ENCODE measurements around the gene CGB7. TPM values are rescaled to one million over a fixed set of nuclear protein-coding genes. Genes with fewer than 3 reads are reported as not detected.

CGB7 gene
- total RNA-seq (not detected), total RNA-seq (0 to 0.08 (median 0) reads per million in 29 experiments)
- total RNA-seq (2013): not detected

- Histone ChIP-seq H3K36me3 (ENCODE audit: control insufficient read depth in 2 of 2, extremely low read depth in 1 of 2, insufficient read depth in 1 of 2, low read length in 1 of 2) (no peaks in the 10 kb centered on the region), H3K9me3 (no peaks in the 10 kb centered on the region), H3K4me1 (ENCODE audit: control insufficient read depth in 1 of 2, extremely low read depth in 1 of 2, insufficient read depth in 2 of 2, low read length in 2 of 2) (peaks cover 5 to 26% of the 10 kb centered on the region in 2 experiments), H3K4me3 (ENCODE audit: control insufficient read depth in 1 of 2, extremely low read depth in 1 of 2, low read length in 1 of 2) (peak within 1 kb of the TSS; percentile 48 to 60), H3K27ac (ENCODE audit: low read length) (no peak within 1 kb of the TSS), H3K27me3 (replicated peaks in 1 of 2; ENCODE audit: control insufficient read depth in 2 of 2, extremely low read depth in 1 of 2, insufficient read depth in 2 of 2, low read length in 1 of 2) (peaks cover 0 to 70% of the 10 kb centered on the region in 2 experiments)
- CTCF ChIA-PET: interaction anchor here in 1 of 2 donors (0.6 kb wide), 1 partner anchor 9 kb away, joined by 3 read pairs; no protein-coding TSS in a partner anchor
- POLR2A ChIA-PET: interaction anchor here in 1 of 2 donors (0.6 kb wide), 2 partner anchors 268 to 846 kb away, joined by 3 to 4 read pairs; no protein-coding TSS in a partner anchor
- H3K9me3 Mint-ChIP-seq: no peaks in the 10 kb centered on the region
- peak within 1 kb of the TSS in 1 of 2 donors; percentile 71 for H3K27ac Mint-ChIP-seq
- WGBS (ENCODE audit: insufficient coverage): 6% methylated on average over 31 of the region's 38 CpGs
- H3K36me3 Mint-ChIP-seq: peaks cover 3% of the 10 kb centered on the region
- peaks cover 19 to 21% (median 19%) of the 10 kb centered on the region in 3 donors for H3K4me1 Mint-ChIP-seq
- DNase-seq (peak in 10 of 35 experiments; percentile 17 to 43 (median 35)), ATAC-seq (replicated peaks in 1 of 4) (peak; percentile 13 to 45 (median 32))
- H3K4me3 Mint-ChIP-seq: peak within 1 kb of the TSS; percentile 82 to 94 (median 84)
- peaks cover 18 to 44% of the 10 kb centered on the region in 2 donors for H3K27me3 Mint-ChIP-seq
These were observed at the start of gene CGB7 for GRCh38 chr19:49057636-49058234. Gene CGB7, minus strand, starts transcription at chr19:49057749. Its CDS starts 2,374 bp downstream, at chr19:49055375.

- WGBS (ENCODE audit: insufficient coverage): 80% methylated on average over 11 of the region's 12 CpGs
- ChIA-PET CTCF (interaction anchor here (0.6 to 1.5 kb wide), 6 partner anchors 9 to 600 kb away, joined by 3 to 4 read pairs (median 4); partner anchors contain the start of gene RUVBL2 (in 1 of the 2)), POLR2A (interaction anchor here in 1 of 2 donors (0.6 kb wide), 1 partner anchor 16 kb away, joined by 16 read pairs; no protein-coding TSS in a partner anchor)
- Mint-ChIP-seq H3K4me3 (no peak overlapping the region), H3K36me3 (peaks cover 35% of the 10 kb centered on the region), H3K4me1 (peaks cover 5 to 9% (median 6%) of the 10 kb centered on the region in 3 donors), H3K27ac (peak overlapping the region in 1 of 2 donors; percentile 40), H3K27me3 (no peaks in the 10 kb centered on the region), H3K9me3 (no peaks in the 10 kb centered on the region)
- no peaks in the 10 kb centered on the region for H3K9me3 ChIP-seq
- ATAC-seq (replicated peaks in 1 of 4) (peak; percentile 75 to 76 (median 75)), DNase-seq (peak; percentile 32 to 81 (median 57))
- H3K4me1 ChIP-seq (ENCODE audit: control insufficient read depth in 1 of 2, extremely low read depth in 1 of 2, insufficient read depth in 2 of 2, low read length in 2 of 2): no peaks in the 10 kb centered on the region
- peaks cover 0 to 3% of the 10 kb centered on the region in 2 experiments for H3K27me3 ChIP-seq (replicated peaks in 1 of 2; ENCODE audit: control insufficient read depth in 2 of 2, extremely low read depth in 1 of 2, insufficient read depth in 2 of 2, low read length in 1 of 2)
- peaks cover 41 to 65% of the 10 kb centered on the region in 2 donors for H3K36me3 ChIP-seq (ENCODE audit: control insufficient read depth in 2 of 2, extremely low read depth in 1 of 2, insufficient read depth in 1 of 2, low read length in 1 of 2)
- H3K27ac ChIP-seq (ENCODE audit: low read length): no peak overlapping the region
- H3K4me3 ChIP-seq (ENCODE audit: control insufficient read depth in 1 of 2, extremely low read depth in 1 of 2, low read length in 1 of 2): no peak overlapping the region
These were observed 49.1 kb upstream of the CGB7 start for GRCh38 chr19:49106648-49107135.

GRCh38 chr19:49104229-49104864 is 46.8 kb upstream of the CGB7 start:
- H3K4me1 Mint-ChIP-seq: peaks cover 4 to 16% (median 7%) of the 10 kb centered on the region in 3 donors
- DNase-seq (no peak), ATAC-seq (replicated peaks in 1 of 4) (no peak)
- CTCF ChIA-PET: interaction anchor here in 1 of 2 donors (1.3 kb wide), 1 partner anchor 10 kb away, joined by 3 read pairs; the partner anchor contains the start of gene LIN7B
- no peaks in the 10 kb centered on the region for H3K27me3 Mint-ChIP-seq
- H3K4me3 Mint-ChIP-seq: no peak overlapping the region
- no peak overlapping the region for H3K27ac ChIP-seq (ENCODE audit: low read length)
- 92% methylated on average over 18 of the region's 30 CpGs for WGBS (ENCODE audit: insufficient coverage)
- peaks cover 0 to 3% of the 10 kb centered on the region in 2 experiments for H3K27me3 ChIP-seq (replicated peaks in 1 of 2; ENCODE audit: control insufficient read depth in 2 of 2, extremely low read depth in 1 of 2, insufficient read depth in 2 of 2, low read length in 1 of 2)
- POLR2A ChIA-PET: no interaction called here
- H3K4me3 ChIP-seq (ENCODE audit: control insufficient read depth in 1 of 2, extremely low read depth in 1 of 2, low read length in 1 of 2): no peak overlapping the region
- no peaks in the 10 kb centered on the region for H3K9me3 Mint-ChIP-seq
- H3K4me1 ChIP-seq (ENCODE audit: control insufficient read depth in 1 of 2, extremely low read depth in 1 of 2, insufficient read depth in 2 of 2, low read length in 2 of 2): no peaks in the 10 kb centered on the region
- peaks cover 46% of the 10 kb centered on the region for H3K36me3 Mint-ChIP-seq
- H3K36me3 ChIP-seq (ENCODE audit: control insufficient read depth in 2 of 2, extremely low read depth in 1 of 2, insufficient read depth in 1 of 2, low read length in 1 of 2): peaks cover 46 to 81% of the 10 kb centered on the region in 2 donors
- H3K9me3 ChIP-seq: no peaks in the 10 kb centered on the region
- H3K27ac Mint-ChIP-seq: no peak overlapping the region

GRCh38 chr19:49103331-49104085 is 46.0 kb upstream of the CGB7 start:
- H3K4me1 ChIP-seq (ENCODE audit: control insufficient read depth in 1 of 2, extremely low read depth in 1 of 2, insufficient read depth in 2 of 2, low read length in 2 of 2): no peaks in the 10 kb centered on the region
- H3K27me3 ChIP-seq (replicated peaks in 1 of 2; ENCODE audit: control insufficient read depth in 2 of 2, extremely low read depth in 1 of 2, insufficient read depth in 2 of 2, low read length in 1 of 2): peaks cover 0 to 3% of the 10 kb centered on the region in 2 experiments
- no peaks in the 10 kb centered on the region for H3K9me3 ChIP-seq
- H3K9me3 Mint-ChIP-seq: no peaks in the 10 kb centered on the region
- ChIA-PET POLR2A (no interaction called here), CTCF (no interaction called here)
- no peak overlapping the region for H3K27ac Mint-ChIP-seq
- H3K4me3 Mint-ChIP-seq: no peak overlapping the region
- peaks cover 44% of the 10 kb centered on the region for H3K36me3 Mint-ChIP-seq
- H3K27ac ChIP-seq (ENCODE audit: low read length): no peak overlapping the region
- H3K4me1 Mint-ChIP-seq: peaks cover 4 to 16% (median 7%) of the 10 kb centered on the region in 3 donors
- ATAC-seq (replicated peaks in 1 of 4): no peak
- 94% methylated on average over 6 of the region's 33 CpGs for WGBS (ENCODE audit: insufficient coverage)
- no peaks in the 10 kb centered on the region for H3K27me3 Mint-ChIP-seq
- H3K4me3 ChIP-seq (ENCODE audit: control insufficient read depth in 1 of 2, extremely low read depth in 1 of 2, low read length in 1 of 2): no peak overlapping the region
- no peak for DNase-seq
- peaks cover 53 to 81% of the 10 kb centered on the region in 2 donors for H3K36me3 ChIP-seq (ENCODE audit: control insufficient read depth in 2 of 2, extremely low read depth in 1 of 2, insufficient read depth in 1 of 2, low read length in 1 of 2)

- WGBS (ENCODE audit: insufficient coverage): 98% methylated on average over 8 of the region's 12 CpGs
- Histone ChIP-seq H3K4me3 (ENCODE audit: control insufficient read depth in 1 of 2, extremely low read depth in 1 of 2, low read length in 1 of 2) (no peak overlapping the region), H3K27ac (ENCODE audit: low read length) (no peak overlapping the region), H3K36me3 (ENCODE audit: control insufficient read depth in 2 of 2, extremely low read depth in 1 of 2, insufficient read depth in 1 of 2, low read length in 1 of 2) (peaks cover 57 to 85% of the 10 kb centered on the region in 2 donors), H3K4me1 (ENCODE audit: control insufficient read depth in 1 of 2, extremely low read depth in 1 of 2, insufficient read depth in 2 of 2, low read length in 2 of 2) (peaks cover 0 to 9% of the 10 kb centered on the region in 2 experiments), H3K9me3 (no peaks in the 10 kb centered on the region), H3K27me3 (replicated peaks in 1 of 2; ENCODE audit: control insufficient read depth in 2 of 2, extremely low read depth in 1 of 2, insufficient read depth in 2 of 2, low read length in 1 of 2) (peaks cover 0 to 3% of the 10 kb centered on the region in 2 experiments)
- H3K27me3 Mint-ChIP-seq: no peaks in the 10 kb centered on the region
- H3K4me3 Mint-ChIP-seq: no peak overlapping the region
- peaks cover 8 to 16% (median 11%) of the 10 kb centered on the region in 3 donors for H3K4me1 Mint-ChIP-seq
- ChIA-PET POLR2A (no interaction called here), CTCF (no interaction called here)
- no peak for ATAC-seq (replicated peaks in 1 of 4)
- no peak overlapping the region for H3K27ac Mint-ChIP-seq
- no peaks in the 10 kb centered on the region for H3K9me3 Mint-ChIP-seq
- peaks cover 47% of the 10 kb centered on the region for H3K36me3 Mint-ChIP-seq
- DNase-seq: no peak
These were observed 44.8 kb upstream of the CGB7 start for GRCh38 chr19:49102303-49102702.

- Mint-ChIP-seq H3K27me3 (no peaks in the 10 kb centered on the region), H3K27ac (no peak overlapping the region)
- 98% methylated on average over 9 of the region's 12 CpGs for WGBS (ENCODE audit: insufficient coverage)
These were observed 43.6 kb upstream of the CGB7 start for GRCh38 chr19:49101160-49101559.

More at GRCh38 chr19:49101160-49101559, 43.6 kb upstream of the CGB7 start:
- no peaks in the 10 kb centered on the region for H3K9me3 Mint-ChIP-seq
- no peak overlapping the region for H3K27ac ChIP-seq (ENCODE audit: low read length)
- ATAC-seq (replicated peaks in 1 of 4): no peak
- peaks cover 52 to 80% of the 10 kb centered on the region in 2 donors for H3K36me3 ChIP-seq (ENCODE audit: control insufficient read depth in 2 of 2, extremely low read depth in 1 of 2, insufficient read depth in 1 of 2, low read length in 1 of 2)
- POLR2A ChIA-PET: no interaction called here
- H3K27me3 ChIP-seq (replicated peaks in 1 of 2; ENCODE audit: control insufficient read depth in 2 of 2, extremely low read depth in 1 of 2, insufficient read depth in 2 of 2, low read length in 1 of 2): peaks cover 0 to 3% of the 10 kb centered on the region in 2 experiments
- no peak overlapping the region for H3K4me3 ChIP-seq (ENCODE audit: control insufficient read depth in 1 of 2, extremely low read depth in 1 of 2, low read length in 1 of 2)
- no peak for DNase-seq
- H3K4me1 Mint-ChIP-seq: peaks cover 6 to 9% (median 7%) of the 10 kb centered on the region in 3 donors
- no peaks in the 10 kb centered on the region for H3K9me3 ChIP-seq
- peaks cover 36% of the 10 kb centered on the region for H3K36me3 Mint-ChIP-seq
- CTCF ChIA-PET: interaction anchor here in 1 of 2 donors (0.6 kb wide), 1 partner anchor 121 kb away, joined by 3 read pairs; no protein-coding TSS in a partner anchor
- H3K4me1 ChIP-seq (ENCODE audit: control insufficient read depth in 1 of 2, extremely low read depth in 1 of 2, insufficient read depth in 2 of 2, low read length in 2 of 2): peaks cover 0 to 9% of the 10 kb centered on the region in 2 experiments
- H3K4me3 Mint-ChIP-seq: no peak overlapping the region
